Activated CD4-positive, CD25-positive, alpha-beta regulatory T cell treated with anti-CD3 and anti-CD28 coated beads, Interleukin-2, amount 50 U/mL, for 16 hours (primary cell): ENCODE measurements around the gene FAM131A.

Experiments
- DNase-seq: peaks from one replicate; pipeline ENCODE4 v3.0.0-alpha.2; 2020; ENCODE audit warnings: low read depth, low spot score

Gene FAM131A

DNA sequence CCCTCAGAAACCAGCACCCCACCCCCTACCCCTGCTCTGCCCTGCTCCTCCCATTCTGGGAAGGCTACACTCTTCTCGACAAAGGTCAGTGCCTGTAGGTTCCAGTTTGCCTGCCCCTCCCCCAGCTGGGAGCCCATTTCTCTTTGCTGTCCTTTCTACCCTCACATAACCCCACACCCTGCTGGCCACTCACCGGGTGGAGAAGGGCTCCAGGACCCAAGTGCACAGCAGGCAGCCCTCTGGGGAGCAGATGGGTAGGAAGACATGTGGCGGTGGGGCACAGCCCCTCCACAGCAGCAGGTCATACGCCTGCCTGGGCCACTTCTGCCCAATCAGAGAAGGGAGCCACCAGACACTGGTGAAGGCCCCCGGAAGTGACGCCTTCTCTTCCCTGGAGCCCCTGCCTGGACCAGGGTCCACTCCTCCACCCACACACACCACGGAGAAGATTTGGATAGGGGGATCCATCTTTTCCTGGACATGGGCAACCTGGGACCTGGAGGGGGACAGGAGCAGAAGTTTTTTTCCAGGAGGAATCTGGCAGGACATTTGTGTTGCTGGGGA, 40.6 kb downstream of the FAM131A start, which contains the start of gene THPO:
Gene THPO, minus strand, starts transcription at position 326 of the 564 bp plus-strand sequence. CDS start 1,948 bp downstream, outside the sequence.
- DNase-seq, result no peak

- no peak for DNase-seq
Observed at GRCh38 chr3:184378651-184379357, 41.4 kb downstream of the FAM131A start.

DNA sequence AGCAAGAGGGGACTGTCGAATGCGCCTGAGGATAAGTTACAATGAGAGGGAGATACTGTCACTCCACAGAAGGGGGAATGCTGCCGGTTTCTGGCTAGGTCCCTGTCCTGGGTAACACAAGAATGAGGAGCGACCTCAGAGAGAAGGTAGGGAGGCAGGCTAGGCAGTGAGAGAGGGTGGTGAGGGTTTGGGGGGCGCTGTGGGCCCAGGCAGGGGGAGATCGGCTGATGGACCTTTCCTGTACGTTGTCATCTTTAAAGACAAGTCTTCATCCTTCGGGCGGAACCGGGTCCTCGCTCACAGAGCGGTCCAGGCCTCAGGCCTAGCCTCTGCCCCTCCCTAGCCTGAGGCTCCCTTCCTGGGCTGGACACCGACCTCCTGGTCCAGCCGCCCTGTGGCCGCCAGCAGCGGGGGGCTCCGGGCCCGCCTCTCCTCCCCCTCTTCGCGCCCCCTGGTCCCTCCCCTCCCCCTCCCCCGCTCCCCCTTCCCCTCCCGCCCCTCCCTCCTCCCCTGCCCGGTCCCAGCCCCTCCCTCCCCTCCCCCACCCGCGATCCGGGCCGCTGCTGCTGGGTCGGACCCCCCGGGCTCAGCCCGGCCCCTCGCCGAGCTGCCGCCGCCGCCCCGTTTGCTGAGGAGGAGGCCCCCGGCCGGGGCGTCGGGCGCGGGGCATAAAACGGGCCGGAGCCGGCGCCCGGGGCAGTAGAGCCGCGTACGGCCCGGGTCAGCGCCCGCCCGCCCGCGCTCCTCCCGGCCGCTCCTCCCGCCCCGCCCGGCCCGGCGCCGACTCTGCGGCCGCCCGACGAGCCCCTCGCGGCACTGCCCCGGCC, 42.2 kb downstream of the FAM131A start, which contains the start of gene CHRD:
Gene CHRD, plus strand, starts transcription at position 697 of the 827 bp plus-strand sequence. CDS start 265 bp downstream, outside the sequence.
- no peak for DNase-seq

GRCh38 chr3:184380185-184380626, 42.8 kb downstream of the FAM131A start:
- DNase-seq, result no peak

GRCh38 chr3:184380627-184381260, 43.3 kb downstream of the FAM131A start:
- no peak for DNase-seq

DNA sequence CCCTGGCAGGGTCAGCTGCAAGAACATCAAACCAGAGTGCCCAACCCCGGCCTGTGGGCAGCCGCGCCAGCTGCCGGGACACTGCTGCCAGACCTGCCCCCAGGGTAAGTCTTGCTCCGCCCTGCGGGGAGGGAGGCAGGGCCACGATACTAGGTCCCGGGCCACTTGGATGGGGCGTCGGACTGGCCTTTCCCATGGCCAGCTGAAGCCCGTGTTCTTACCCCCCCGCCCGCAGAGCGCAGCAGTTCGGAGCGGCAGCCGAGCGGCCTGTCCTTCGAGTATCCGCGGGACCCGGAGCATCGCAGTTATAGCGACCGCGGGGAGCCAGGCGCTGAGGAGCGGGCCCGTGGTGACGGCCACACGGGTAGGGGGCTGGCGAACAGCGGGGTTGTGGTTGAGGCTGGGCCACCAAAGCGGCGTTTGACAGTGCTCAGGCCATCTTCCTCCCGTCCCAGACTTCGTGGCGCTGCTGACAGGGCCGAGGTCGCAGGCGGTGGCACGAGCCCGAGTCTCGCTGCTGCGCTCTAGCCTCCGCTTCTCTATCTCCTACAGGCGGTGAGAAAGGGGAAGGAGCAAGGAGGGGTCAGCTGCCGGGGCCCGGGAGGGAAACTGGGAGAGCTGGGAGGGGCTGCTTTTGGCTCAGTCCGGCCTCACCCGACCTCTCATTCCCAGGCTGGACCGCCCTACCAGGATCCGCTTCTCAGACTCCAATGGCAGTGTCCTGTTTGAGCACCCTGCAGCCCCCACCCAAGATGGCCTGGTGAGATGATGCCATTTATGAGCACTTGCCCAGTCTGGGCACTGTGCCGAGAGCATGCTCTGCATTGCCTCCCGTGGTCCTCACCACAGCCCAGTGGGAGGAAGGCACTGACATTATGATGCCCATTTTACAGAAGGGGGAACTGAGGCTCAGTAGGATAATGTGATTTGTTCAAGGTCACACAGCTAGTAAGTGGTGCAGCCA, 44.1 kb downstream of the FAM131A start:
- no peak for DNase-seq

GRCh38 chr3:184382326-184383032, 45.1 kb downstream of the FAM131A start:
- no peak for DNase-seq

GRCh38 chr3:184383033-184383740, 45.8 kb downstream of the FAM131A start:
- DNase-seq, result no peak

- DNase-seq, result no peak
Observed at GRCh38 chr3:184384342-184384741, 46.9 kb downstream of the FAM131A start.

DNA sequence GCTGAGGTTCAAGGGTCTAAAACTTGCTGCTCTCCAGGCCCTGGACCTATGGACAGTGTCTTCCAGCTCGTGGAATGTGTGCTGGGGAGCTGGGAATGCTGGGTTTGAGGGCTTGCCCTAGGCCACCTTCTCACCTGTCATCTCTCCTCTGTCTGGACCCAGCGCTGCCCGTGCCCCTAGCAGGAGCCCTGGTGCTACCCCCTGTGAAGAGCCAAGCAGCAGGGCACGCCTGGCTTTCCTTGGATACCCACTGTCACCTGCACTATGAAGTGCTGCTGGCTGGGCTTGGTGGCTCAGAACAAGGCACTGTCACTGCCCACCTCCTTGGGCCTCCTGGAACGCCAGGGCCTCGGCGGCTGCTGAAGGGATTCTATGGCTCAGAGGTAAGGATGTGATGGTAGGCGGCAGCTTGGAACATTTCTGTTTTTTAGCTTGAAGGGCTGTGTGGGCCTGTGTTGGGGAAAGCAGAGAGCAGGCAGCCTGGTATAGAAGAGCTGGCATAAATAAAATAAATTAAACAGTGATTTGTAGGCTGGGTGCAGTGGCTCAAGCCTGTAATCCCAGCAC, 47.5 kb downstream of the FAM131A start:
- DNase-seq, result no peak

DNA sequence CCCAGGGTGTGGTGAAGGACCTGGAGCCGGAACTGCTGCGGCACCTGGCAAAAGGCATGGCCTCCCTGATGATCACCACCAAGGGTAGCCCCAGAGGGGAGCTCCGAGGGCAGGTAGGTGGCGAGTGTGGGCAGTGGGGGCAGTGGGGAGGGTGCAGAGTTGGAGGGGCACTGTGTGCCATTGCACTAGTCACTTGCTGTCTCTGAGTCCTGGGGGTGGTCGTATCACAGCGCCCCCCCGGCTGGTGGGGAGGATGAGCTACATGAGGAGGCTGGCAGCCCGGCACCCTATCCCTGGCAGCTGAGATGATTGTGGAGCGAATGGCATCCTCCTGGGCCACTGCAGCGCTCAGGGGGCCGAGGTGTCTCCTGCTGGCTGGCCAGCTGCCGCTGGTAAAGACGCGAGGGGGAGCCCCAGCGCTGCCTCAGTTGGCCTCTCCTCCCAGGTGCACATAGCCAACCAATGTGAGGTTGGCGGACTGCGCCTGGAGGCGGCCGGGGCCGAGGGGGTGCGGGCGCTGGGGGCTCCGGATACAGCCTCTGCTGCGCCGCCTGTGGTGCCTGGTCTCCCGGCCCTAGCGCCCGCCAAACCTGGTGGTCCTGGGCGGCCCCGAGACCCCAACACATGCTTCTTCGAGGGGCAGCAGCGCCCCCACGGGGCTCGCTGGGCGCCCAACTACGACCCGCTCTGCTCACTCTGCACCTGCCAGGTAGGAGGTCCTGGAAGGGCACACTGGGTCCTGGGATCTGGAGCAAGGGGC, 48.8 kb downstream of the FAM131A start:
- DNase-seq, result no peak

GRCh38 chr3:184387174-184387714, 49.8 kb downstream of the FAM131A start:
- DNase-seq, result no peak

DNA sequence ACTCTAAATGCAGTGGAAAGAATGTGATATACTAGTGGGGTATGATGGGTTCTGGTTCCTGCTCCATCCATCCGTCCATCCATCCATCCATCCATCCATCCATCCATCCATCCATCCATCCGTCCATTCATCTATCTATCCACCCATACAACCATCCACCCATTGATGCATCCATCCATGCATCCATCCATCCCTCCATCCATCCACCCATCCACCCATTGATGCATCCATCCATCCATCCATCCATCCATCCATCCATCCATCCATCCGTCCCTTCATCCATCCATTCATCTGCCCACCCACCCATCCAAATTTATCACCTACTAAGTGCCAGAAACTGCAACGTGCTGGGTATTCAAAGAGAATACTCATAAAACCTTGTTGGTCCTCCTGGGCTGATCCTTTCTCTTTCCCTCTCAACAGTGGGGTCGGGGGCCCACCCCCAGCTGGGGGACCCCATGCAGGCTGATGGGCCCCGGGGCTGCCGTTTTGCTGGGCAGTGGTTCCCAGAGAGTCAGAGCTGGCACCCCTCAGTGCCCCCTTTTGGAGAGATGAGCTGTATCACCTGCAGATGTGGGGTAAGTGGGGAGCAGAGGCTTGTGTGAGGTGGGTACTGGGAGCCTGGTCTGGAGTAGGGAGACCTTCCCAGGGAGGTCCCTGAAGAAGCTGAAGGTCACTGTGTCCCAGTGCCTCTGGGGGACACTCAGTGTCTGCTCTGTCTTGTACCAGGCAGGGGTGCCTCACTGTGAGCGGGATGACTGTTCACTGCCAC, 51.0 kb downstream of the FAM131A start:
- DNase-seq, result no peak

GRCh38 chr3:184388936-184389230, 51.5 kb downstream of the FAM131A start:
- no peak for DNase-seq

DNA sequence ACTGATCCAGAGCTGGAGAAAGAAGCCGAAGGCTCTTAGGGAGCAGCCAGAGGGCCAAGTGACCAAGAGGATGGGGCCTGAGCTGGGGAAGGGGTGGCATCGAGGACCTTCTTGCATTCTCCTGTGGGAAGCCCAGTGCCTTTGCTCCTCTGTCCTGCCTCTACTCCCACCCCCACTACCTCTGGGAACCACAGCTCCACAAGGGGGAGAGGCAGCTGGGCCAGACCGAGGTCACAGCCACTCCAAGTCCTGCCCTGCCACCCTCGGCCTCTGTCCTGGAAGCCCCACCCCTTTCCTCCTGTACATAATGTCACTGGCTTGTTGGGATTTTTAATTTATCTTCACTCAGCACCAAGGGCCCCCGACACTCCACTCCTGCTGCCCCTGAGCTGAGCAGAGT, 52.0 kb downstream of the FAM131A start:
- no peak for DNase-seq

DNA sequence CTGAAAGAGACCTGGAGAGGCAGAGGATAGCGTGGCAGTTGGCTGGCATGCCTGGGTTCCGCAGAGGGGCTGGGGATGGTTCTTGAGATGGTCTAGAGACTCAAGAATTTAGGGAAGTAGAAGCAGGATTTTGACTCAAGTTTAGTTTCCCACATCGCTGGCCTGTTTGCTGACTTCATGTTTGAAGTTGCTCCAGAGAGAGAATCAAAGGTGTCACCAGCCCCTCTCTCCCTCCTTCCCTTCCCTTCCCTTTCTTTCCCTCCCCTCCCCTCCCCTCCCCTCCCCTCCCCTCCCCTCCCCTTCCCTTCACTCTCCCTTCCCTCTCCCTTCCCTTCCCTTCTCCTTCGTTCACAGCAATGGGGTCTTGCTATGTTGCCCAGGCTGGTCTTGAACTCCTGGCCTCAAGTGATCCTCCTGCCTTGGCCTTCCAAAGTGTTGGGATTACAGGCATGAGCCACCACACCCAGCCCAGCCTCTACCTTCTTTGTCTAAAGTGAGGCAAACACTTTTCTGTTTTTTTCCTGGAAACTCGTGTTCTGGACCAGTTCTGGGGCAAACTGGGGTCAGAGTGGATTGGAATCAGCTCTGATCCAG, 52.6 kb downstream of the FAM131A start:
- DNase-seq, result no peak

GRCh38 chr3:184391266-184391665, 53.9 kb downstream of the FAM131A start:
- no peak for DNase-seq
